Rectal smooth muscle tissue (tissue), 1 donor: ENCODE results near the gene BRD9.

Source experiments
- H3K27ac ChIP-seq: one replicate; pipeline ENCODE4 v1.7.0; 2013; ENCODE audit warnings: low read depth, low read length, inconsistent platforms
- H3K27me3 ChIP-seq: one replicate; pipeline ENCODE4 v1.7.0; 2013; ENCODE audit warnings: low read length; ENCODE audit not compliant: control insufficient read depth, insufficient read depth
- H3K36me3 ChIP-seq: one replicate; pipeline ENCODE4 v1.7.0; 2013; ENCODE audit warnings: low read length; ENCODE audit not compliant: control insufficient read depth, insufficient read depth
- H3K4me1 ChIP-seq: one replicate; pipeline ENCODE4 v1.7.0; 2013; ENCODE audit warnings: low read length; ENCODE audit not compliant: control insufficient read depth, insufficient read depth
- H3K4me3 ChIP-seq: one replicate; pipeline ENCODE4 v1.7.0; 2013; ENCODE audit warnings: low read length
- H3K9ac ChIP-seq: one replicate; pipeline ENCODE4 v1.7.0; 2013; ENCODE audit warnings: low read length

BRD9 gene

GRCh38 chr5:876398-877365 is 15.9 kb downstream of the BRD9 start:
- peaks cover 28% of the 10 kb centered on the region for H3K36me3 ChIP-seq
- H3K9ac ChIP-seq = no peak overlapping the region
- H3K4me3 ChIP-seq = no peak overlapping the region
- no peak overlapping the region for H3K27ac ChIP-seq
- H3K4me1 ChIP-seq = no peaks in the 10 kb centered on the region
- H3K27me3 ChIP-seq = no peaks in the 10 kb centered on the region

GRCh38 chr5:875931-876330 is 16.7 kb downstream of the BRD9 start:
- Histone ChIP-seq H3K36me3 (peaks cover 28% of the 10 kb centered on the region), H3K9ac (no peak overlapping the region), H3K4me3 (no peak overlapping the region), H3K27me3 (no peaks in the 10 kb centered on the region), H3K4me1 (no peaks in the 10 kb centered on the region), H3K27ac (no peak overlapping the region)

- H3K9ac ChIP-seq = no peak overlapping the region
- H3K36me3 ChIP-seq = peaks cover 46% of the 10 kb centered on the region
- H3K4me1 ChIP-seq = no peaks in the 10 kb centered on the region
- H3K27ac ChIP-seq = no peak overlapping the region
- no peaks in the 10 kb centered on the region for H3K27me3 ChIP-seq
- no peak overlapping the region for H3K4me3 ChIP-seq
Measured at GRCh38 chr5:873328-873727, 19.3 kb downstream of the BRD9 start.

- Histone ChIP-seq H3K9ac (no peak overlapping the region), H3K4me3 (no peak overlapping the region), H3K36me3 (peaks cover 49% of the 10 kb centered on the region), H3K27me3 (no peaks in the 10 kb centered on the region), H3K4me1 (no peaks in the 10 kb centered on the region), H3K27ac (no peak overlapping the region)
Measured at GRCh38 chr5:872301-872700, 20.3 kb downstream of the BRD9 start.

- no peak overlapping the region for H3K9ac ChIP-seq
- no peaks in the 10 kb centered on the region for H3K4me1 ChIP-seq
- no peak overlapping the region for H3K27ac ChIP-seq
- peaks cover 52% of the 10 kb centered on the region for H3K36me3 ChIP-seq
- no peaks in the 10 kb centered on the region for H3K27me3 ChIP-seq
- H3K4me3 ChIP-seq = no peak overlapping the region
Measured at GRCh38 chr5:871596-872298, 20.9 kb downstream of the BRD9 start.

GRCh38 chr5:870956-871355 is 21.6 kb downstream of the BRD9 start:
- Histone ChIP-seq H3K4me1 (no peaks in the 10 kb centered on the region), H3K4me3 (no peak overlapping the region), H3K27ac (no peak overlapping the region), H3K9ac (no peak overlapping the region), H3K27me3 (no peaks in the 10 kb centered on the region), H3K36me3 (peaks cover 52% of the 10 kb centered on the region)

- Histone ChIP-seq H3K4me1 (no peaks in the 10 kb centered on the region), H3K36me3 (peaks cover 56% of the 10 kb centered on the region), H3K27ac (no peak overlapping the region), H3K9ac (no peak overlapping the region), H3K27me3 (no peaks in the 10 kb centered on the region), H3K4me3 (no peak overlapping the region)
Measured at GRCh38 chr5:868428-869135, 24.0 kb downstream of the BRD9 start.

GRCh38 chr5:867300-867870 is 25.2 kb downstream of the BRD9 start:
- Histone ChIP-seq H3K36me3 (peaks cover 58% of the 10 kb centered on the region), H3K27ac (no peak overlapping the region), H3K4me3 (no peak overlapping the region), H3K27me3 (no peaks in the 10 kb centered on the region), H3K4me1 (no peaks in the 10 kb centered on the region), H3K9ac (no peak overlapping the region)

- no peaks in the 10 kb centered on the region for H3K4me1 ChIP-seq
- H3K4me3 ChIP-seq = no peak overlapping the region
- no peak overlapping the region for H3K27ac ChIP-seq
- no peaks in the 10 kb centered on the region for H3K27me3 ChIP-seq
- H3K9ac ChIP-seq = no peak overlapping the region
- peaks cover 46% of the 10 kb centered on the region for H3K36me3 ChIP-seq
Measured at GRCh38 chr5:865771-866170, 26.8 kb downstream of the BRD9 start.

GRCh38 chr5:865168-865521 is 27.5 kb downstream of the BRD9 start:
- H3K4me3 ChIP-seq = no peak overlapping the region
- no peak overlapping the region for H3K27ac ChIP-seq
- no peak overlapping the region for H3K9ac ChIP-seq
- H3K4me1 ChIP-seq = no peaks in the 10 kb centered on the region
- no peaks in the 10 kb centered on the region for H3K27me3 ChIP-seq
- peaks cover 41% of the 10 kb centered on the region for H3K36me3 ChIP-seq

GRCh38 chr5:864492-865167 is 28.0 kb downstream of the BRD9 start:
- H3K27ac ChIP-seq = no peak overlapping the region
- no peak overlapping the region for H3K4me3 ChIP-seq
- H3K27me3 ChIP-seq = no peaks in the 10 kb centered on the region
- peaks cover 36% of the 10 kb centered on the region for H3K36me3 ChIP-seq
- H3K4me1 ChIP-seq = no peaks in the 10 kb centered on the region
- no peak overlapping the region for H3K9ac ChIP-seq
